Neuronal stem cell (in vitro differentiated cells): ENCODE results near the gene LCA5L.
"Not testable (repeated sequence)": the region's sequence is repeated elsewhere in the genome, so short reads cannot be mapped to it uniquely, and the experiment has no call there.

Experiments used
- DNase-seq: peaks from one replicate; pipeline ENCODE4 v3.0.0-alpha.2; 2013; ENCODE audit warnings: low spot score
- H2AFZ ChIP-seq: one replicate; pipeline ENCODE4 v1.6.1; 2013; ENCODE audit warnings: mild to moderate bottlenecking, low read length, inconsistent platforms
- H2AK5ac ChIP-seq: 2 replicates; pipeline ENCODE4 v1.6.1; 2013; ENCODE audit warnings: low read depth, mild to moderate bottlenecking, inconsistent platforms, low read length, moderate library complexity, mixed read lengths
- H2BK120ac ChIP-seq: 2 replicates; pipeline ENCODE4 v1.6.1; 2013; ENCODE audit warnings: low read depth, mild to moderate bottlenecking, inconsistent platforms, low read length, moderate library complexity, mixed read lengths
- H2BK12ac ChIP-seq: one replicate; pipeline ENCODE4 v1.6.1; 2013; ENCODE audit warnings: low read length, inconsistent platforms
- H2BK15ac ChIP-seq: 2 replicates; pipeline ENCODE4 v1.6.1; 2013; ENCODE audit warnings: mild to moderate bottlenecking, low read length, inconsistent platforms, mixed read lengths
- H2BK5ac ChIP-seq: one replicate; pipeline ENCODE4 v1.6.1; 2013; ENCODE audit warnings: inconsistent platforms, mild to moderate bottlenecking, low read length, moderate library complexity
- H3K14ac ChIP-seq: one replicate; pipeline ENCODE4 v1.6.1; 2013; ENCODE audit warnings: low read length, inconsistent platforms
- H3K18ac ChIP-seq: 2 replicates; pipeline ENCODE4 v1.6.1; 2013; ENCODE audit warnings: low read length, inconsistent platforms
- H3K23ac ChIP-seq: 2 replicates; pipeline ENCODE4 v1.6.1; 2013; ENCODE audit warnings: low read depth, mild to moderate bottlenecking, mixed read lengths, low read length, inconsistent platforms; ENCODE audit not compliant: poor library complexity
- H3K27ac ChIP-seq: replicated peaks from 3 replicates; pipeline ENCODE4 v1.5.1; 2013; ENCODE audit warnings: low read length, inconsistent platforms
- H3K27me3 ChIP-seq, 3 experiments: 2 replicates each; pipeline ENCODE4 v1.6.1; 2013; ENCODE audit warnings: low read length in 3 of 3, mild to moderate bottlenecking in 2 of 3, inconsistent platforms in 1 of 3, low read depth in 1 of 3, mixed read lengths in 1 of 3, moderate library complexity in 1 of 3; ENCODE audit not compliant: control insufficient read depth in 3 of 3, insufficient read depth in 3 of 3
- H3K36me3 ChIP-seq, 2 donors: replicated peaks in 1 of 2; 2 replicates each; pipeline ENCODE4 v1.6.1; 2013; ENCODE audit warnings: low read length in 2 of 2; ENCODE audit not compliant: control insufficient read depth in 2 of 2, insufficient read depth in 2 of 2
- H3K4ac ChIP-seq: 2 replicates; pipeline ENCODE4 v1.6.1; 2013; ENCODE audit warnings: inconsistent platforms, mild to moderate bottlenecking, low read length, moderate library complexity
- H3K4me1 ChIP-seq, 2 donors: 1 replicate in 1 of 2; 2 replicates in 1 of 2; pipeline ENCODE4 v1.6.1; 2013; ENCODE audit warnings: low read length in 2 of 2, low read depth in 1 of 2; ENCODE audit not compliant: control insufficient read depth in 2 of 2, insufficient read depth in 1 of 2
- H3K4me2 ChIP-seq: one replicate; pipeline ENCODE4 v1.6.1; 2013; ENCODE audit warnings: mild to moderate bottlenecking, low read length, inconsistent platforms; ENCODE audit not compliant: insufficient read depth, poor library complexity, severe bottlenecking
- H3K4me3 ChIP-seq, 2 donors: 2 replicates each; pipeline ENCODE4 v1.5.1; 2013; ENCODE audit warnings: low read length in 2 of 2, mild to moderate bottlenecking in 2 of 2, inconsistent platforms in 1 of 2, moderate library complexity in 1 of 2
- H3K79me1 ChIP-seq: one replicate; pipeline ENCODE4 v1.6.1; 2013; ENCODE audit warnings: low read depth, mild to moderate bottlenecking, inconsistent platforms, low read length, moderate library complexity
- H3K9ac ChIP-seq: one replicate; pipeline ENCODE4 v1.6.1; 2013; ENCODE audit warnings: mild to moderate bottlenecking, low read depth, low read length, inconsistent platforms; ENCODE audit not compliant: poor library complexity
- H3K9me3 ChIP-seq, 2 donors: replicated peaks in 1 of 2; 2 replicates each; pipeline versions ENCODE3 to v1.6.1; 2013; ENCODE audit warnings: low read length in 2 of 2, mild to moderate bottlenecking in 2 of 2, inconsistent platforms in 1 of 2, low read depth in 1 of 2, mixed read lengths in 1 of 2, moderate library complexity in 1 of 2; ENCODE audit not compliant: control insufficient read depth in 2 of 2, insufficient read depth in 1 of 2
- H4K8ac ChIP-seq: one replicate; pipeline ENCODE4 v1.6.1; 2013; ENCODE audit warnings: low read depth, mild to moderate bottlenecking, inconsistent platforms, low read length, moderate library complexity
- H4K91ac ChIP-seq: one replicate; pipeline ENCODE4 v1.6.1; 2013; ENCODE audit warnings: low read length, low read depth, mild to moderate bottlenecking, inconsistent platforms; ENCODE audit not compliant: poor library complexity
- WGBS, 2 donors: extraction: QIAGEN DNeasy Blood & Tissue Kit; methylation state at CpG; one replicate each; pipeline ENCODE4 v1.1.7; 2013; ENCODE audit warnings: missing lambda C conversion rate in 2 of 2, mixed read lengths in 1 of 2; ENCODE audit not compliant: insufficient read length in 2 of 2, insufficient replicate concordance in 1 of 2; ENCODE audit errors: extremely low coverage in 2 of 2; 5-methylcytosine and 5-hydroxymethylcytosine counted together

The LCA5L gene

DNA sequence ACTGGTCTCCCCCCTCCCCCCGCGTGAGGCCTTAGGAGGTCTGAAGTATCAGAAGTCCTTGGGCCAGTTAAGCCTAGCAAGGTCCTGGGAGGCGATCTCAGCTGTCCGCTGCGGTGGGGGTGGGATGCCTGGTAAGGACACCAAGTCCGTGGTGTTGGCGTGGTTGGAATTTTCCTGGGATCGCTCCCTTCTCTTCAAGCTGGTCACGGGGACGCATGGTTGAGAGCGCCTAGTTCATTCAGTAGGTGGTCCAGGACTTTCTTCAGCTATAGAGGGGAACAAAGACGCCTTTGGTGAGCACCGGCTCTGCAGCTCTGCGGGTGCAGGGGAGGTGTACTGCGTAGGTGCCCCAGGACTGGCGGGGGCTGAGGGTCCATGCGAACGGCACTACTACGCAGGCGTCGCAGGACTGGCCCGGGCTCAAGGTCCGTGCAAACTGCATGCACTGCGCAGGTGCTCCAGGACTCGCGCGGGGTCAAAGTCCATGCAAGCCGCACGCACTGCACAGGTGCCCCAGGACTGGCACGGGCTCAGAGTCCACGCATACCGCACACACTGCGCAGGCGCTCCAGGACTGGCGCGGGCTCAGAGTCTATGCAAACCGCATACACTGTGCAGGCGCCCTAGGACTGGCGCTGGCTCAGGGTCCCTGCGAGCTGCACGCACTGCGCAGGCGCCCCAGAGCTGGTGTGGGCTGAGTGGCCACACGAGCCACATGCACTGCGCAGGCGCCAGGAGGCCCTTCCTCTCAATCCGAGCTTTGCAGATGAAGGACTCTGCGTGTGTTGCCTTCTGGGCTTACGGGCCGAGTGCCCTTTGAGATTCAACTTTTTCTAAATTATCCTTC is 60.1 kb downstream of the LCA5L start:
- H3K79me1 ChIP-seq, result peaks cover 12% of the 10 kb centered on the region
- no peak overlapping the region for H3K4me2 ChIP-seq
- no peaks in the 10 kb centered on the region for H3K27me3 ChIP-seq
- no peak overlapping the region for H3K4me3 ChIP-seq
- no peak overlapping the region for H3K18ac ChIP-seq
- H3K27ac ChIP-seq, result no peak overlapping the region
- H4K8ac ChIP-seq, result no peak overlapping the region
- H2BK15ac ChIP-seq, result no peak overlapping the region
- H3K9me3 ChIP-seq, result no peaks in the 10 kb centered on the region
- no peak overlapping the region for H3K14ac ChIP-seq
- H2AK5ac ChIP-seq, result no peak overlapping the region
- H3K4me1 ChIP-seq, result peaks cover 5 to 15% of the 10 kb centered on the region in 2 donors
- peak overlapping the region; percentile 46 for H2BK12ac ChIP-seq
- H2BK5ac ChIP-seq, result peak overlapping the region; percentile 60
- no peak for DNase-seq
- H2BK120ac ChIP-seq, result no peak overlapping the region
- peaks cover under 1 to 8% of the 10 kb centered on the region in 2 donors for H3K36me3 ChIP-seq
- peak overlapping the region; percentile 80 for H3K23ac ChIP-seq
- no CpG with 5 or more reads among the region's 50 CpGs for WGBS, 2 donors
- H3K9ac ChIP-seq, result peak overlapping the region; percentile 44
- H4K91ac ChIP-seq, result no peak overlapping the region
- no peak overlapping the region for H2AFZ ChIP-seq
- no peak overlapping the region for H3K4ac ChIP-seq

DNA sequence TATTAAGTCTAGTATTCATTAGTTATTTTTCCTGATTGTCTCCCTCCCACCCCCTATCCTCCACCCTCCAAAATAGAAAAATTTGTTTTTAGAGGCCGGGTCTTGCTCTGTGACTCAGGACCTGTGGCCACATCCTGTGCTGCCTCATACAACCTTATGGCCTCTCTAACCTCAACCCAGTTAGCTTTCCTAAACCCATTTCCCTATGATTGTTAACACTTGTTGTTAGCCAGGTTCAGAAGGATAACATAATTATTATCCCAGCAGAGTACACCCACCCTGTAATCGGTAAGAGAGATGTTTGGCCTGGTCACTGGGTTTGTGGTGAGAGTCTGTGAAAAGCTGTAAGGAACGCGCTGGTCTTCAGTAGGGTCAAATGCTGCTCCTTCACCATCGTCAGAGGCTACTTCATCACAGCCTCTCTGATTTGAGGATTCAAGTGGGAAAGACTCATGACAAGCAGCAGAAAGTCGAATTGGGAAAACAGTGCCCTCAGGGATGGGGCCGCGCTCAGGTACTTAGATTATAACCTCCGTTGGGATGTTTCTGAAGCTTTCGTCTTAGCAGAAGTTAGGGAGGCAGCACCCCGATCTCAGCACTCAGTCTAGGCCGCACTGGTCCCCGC is 60.8 kb downstream of the LCA5L start:
- no peak overlapping the region for H2AFZ ChIP-seq
- no peak overlapping the region for H3K4me3 ChIP-seq
- H2BK5ac ChIP-seq, result no peak overlapping the region
- H2BK15ac ChIP-seq, result no peak overlapping the region
- no peak overlapping the region for H3K9ac ChIP-seq
- no peak overlapping the region for H3K14ac ChIP-seq
- H3K4me2 ChIP-seq, result no peak overlapping the region
- no peak overlapping the region for H2BK120ac ChIP-seq
- H2BK12ac ChIP-seq, result no peak overlapping the region
- H3K9me3 ChIP-seq, result no peaks in the 10 kb centered on the region
- H3K36me3 ChIP-seq, result peaks cover 0 to 5% of the 10 kb centered on the region in 2 donors
- H3K4me1 ChIP-seq, result peaks cover 5 to 12% of the 10 kb centered on the region in 2 donors
- H3K23ac ChIP-seq, result no peak overlapping the region
- H3K27me3 ChIP-seq, result no peaks in the 10 kb centered on the region
- no peak overlapping the region for H2AK5ac ChIP-seq
- no peak overlapping the region for H3K18ac ChIP-seq
- no CpG with 5 or more reads among the region's 13 CpGs for WGBS, 2 donors
- no peak overlapping the region for H4K8ac ChIP-seq
- H3K27ac ChIP-seq, result no peak overlapping the region
- no peak for DNase-seq
- H4K91ac ChIP-seq, result no peak overlapping the region
- peaks cover 12% of the 10 kb centered on the region for H3K79me1 ChIP-seq
- no peak overlapping the region for H3K4ac ChIP-seq

DNA sequence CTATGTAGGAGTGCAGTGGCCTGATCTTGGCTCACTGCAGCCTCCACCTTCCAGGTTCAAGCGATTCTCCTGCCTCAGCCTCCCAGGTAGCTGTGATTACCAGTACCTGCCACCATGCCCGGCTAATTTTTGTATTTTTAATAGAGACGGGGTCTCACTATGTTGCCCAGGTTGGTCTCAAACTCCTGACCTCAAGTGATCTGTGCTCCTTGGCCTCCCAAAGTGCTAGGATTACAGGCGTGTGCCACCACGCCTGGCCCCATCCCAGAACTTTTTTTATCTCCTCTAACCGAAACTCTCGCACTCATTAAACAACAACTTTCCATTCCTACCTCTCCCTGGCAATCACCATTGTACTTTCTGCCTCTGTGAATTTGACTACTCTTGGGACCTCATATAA is 63.5 kb downstream of the LCA5L start:
- H2BK12ac ChIP-seq, H3K79me1 ChIP-seq, H3K14ac ChIP-seq, H3K4me3 ChIP-seq, H3K4ac ChIP-seq, H3K9me3 ChIP-seq, H4K8ac ChIP-seq, H3K4me1 ChIP-seq, H4K91ac ChIP-seq, H2BK15ac ChIP-seq, H2BK5ac ChIP-seq, H2AFZ ChIP-seq, H2BK120ac ChIP-seq, H3K27ac ChIP-seq, H3K27me3 ChIP-seq, H3K36me3 ChIP-seq, H2AK5ac ChIP-seq, H3K4me2 ChIP-seq, DNase-seq, H3K23ac ChIP-seq, H3K9ac ChIP-seq, H3K18ac ChIP-seq: not testable (repeated sequence)
- WGBS, 2 donors, result 100% methylated on average over 2 of the region's 7 CpGs

DNA sequence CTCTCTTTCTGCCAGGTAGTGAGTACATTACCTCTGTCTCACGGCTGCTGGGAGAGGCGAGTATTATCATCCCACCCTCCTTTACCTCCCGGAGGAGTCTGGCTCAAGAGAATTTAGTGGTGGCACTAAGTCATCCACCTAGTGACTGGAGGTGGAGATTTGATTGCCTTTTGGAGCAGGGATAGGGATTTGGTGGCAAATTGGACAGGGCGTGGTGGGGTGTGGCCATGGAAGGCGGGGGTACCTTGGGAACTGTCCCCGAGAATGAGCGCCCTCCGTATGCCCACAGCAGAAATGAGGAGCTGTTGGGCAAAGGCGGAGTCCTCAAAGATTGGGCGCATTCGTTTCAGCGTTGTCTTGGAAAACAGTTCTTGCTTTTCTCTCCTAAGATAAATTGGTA is 64.6 kb downstream of the LCA5L start:
- no peak overlapping the region for H3K27ac ChIP-seq
- H3K27me3 ChIP-seq, result no peaks in the 10 kb centered on the region
- H3K4ac ChIP-seq, result no peak overlapping the region
- WGBS, 2 donors, result no CpG with 5 or more reads among the region's 12 CpGs
- H3K23ac ChIP-seq, result no peak overlapping the region
- no peak overlapping the region for H2BK120ac ChIP-seq
- H2BK5ac ChIP-seq, result no peak overlapping the region
- H3K18ac ChIP-seq, result no peak overlapping the region
- no peak overlapping the region for H2BK15ac ChIP-seq
- H3K4me3 ChIP-seq, result peak overlapping the region; percentile 80 to 98
- peak overlapping the region; percentile 82 for H3K4me2 ChIP-seq
- no peak overlapping the region for H4K8ac ChIP-seq
- no peak for DNase-seq
- H3K9me3 ChIP-seq, result no peaks in the 10 kb centered on the region
- peak overlapping the region; percentile 76 for H3K9ac ChIP-seq
- H3K36me3 ChIP-seq, result peaks cover 0 to 5% of the 10 kb centered on the region in 2 donors
- no peak overlapping the region for H4K91ac ChIP-seq
- H3K79me1 ChIP-seq, result peaks cover 6% of the 10 kb centered on the region
- H3K14ac ChIP-seq, result no peak overlapping the region
- H2AFZ ChIP-seq, result peak overlapping the region; percentile 96
- no peak overlapping the region for H2BK12ac ChIP-seq
- peaks cover 4 to 5% of the 10 kb centered on the region in 2 donors for H3K4me1 ChIP-seq
- H2AK5ac ChIP-seq, result no peak overlapping the region
